Activated T-helper 2 cell treated with anti-CD3 and anti-CD28 coated beads, Interferon-gamma antibody, Interleukin-2, Interleukin-4, amounts not matched to agents 10 μg/mL and 5 μg/mL and 100 μg/mL, durations not matched to agents 14 hours and 24 hours and 36 hours (primary cell): ENCODE data around the gene TAS2R9. TPM values are rescaled to one million over a fixed set of nuclear protein-coding genes. Genes with fewer than 3 reads are reported as not detected.
"Not testable (repeated sequence)": the region's sequence is repeated elsewhere in the genome, so short reads cannot be mapped to it uniquely, and the experiment has no call there.

Experiments used
- DNase-seq: peaks from one replicate; pipeline ENCODE4 v3.0.0; 2021; ENCODE audit warnings: low spot score
- H3K27ac Mint-ChIP-seq: one replicate; pipeline ENCODE4 v1.8.0; 2021; ENCODE audit warnings: mixed read lengths
- H3K27me3 Mint-ChIP-seq: one replicate; pipeline ENCODE4 v1.8.0; 2021; ENCODE audit warnings: low read depth, mixed read lengths
- H3K36me3 Mint-ChIP-seq: one replicate; pipeline ENCODE4 v1.8.0; 2021; ENCODE audit warnings: low read depth, mixed read lengths
- H3K4me1 Mint-ChIP-seq: one replicate; pipeline ENCODE4 v1.8.0; 2021; ENCODE audit warnings: low read depth, mixed read lengths
- H3K4me3 Mint-ChIP-seq: one replicate; pipeline ENCODE4 v1.8.0; 2021; ENCODE audit warnings: low read depth, mild to moderate bottlenecking, moderate library complexity, mixed read lengths
- H3K9me3 Mint-ChIP-seq: one replicate; pipeline ENCODE4 v1.8.0; 2021; ENCODE audit warnings: mixed read lengths
- intact Hi-C: fragments of 100-400 bp; cut with micrococcal nuclease; formaldehyde crosslinking; loops from one replicate; pipeline ENCODE4 v1.15.1; 2023
- total RNA-seq: library from RNA; stranded (reverse); gene quantifications from 2 replicates; pipeline ENCODE4 v1.2.3, GENCODE V29; 2022

The TAS2R9 gene
- total RNA-seq, 1 donor from 2014 or later, result not detected

DNA sequence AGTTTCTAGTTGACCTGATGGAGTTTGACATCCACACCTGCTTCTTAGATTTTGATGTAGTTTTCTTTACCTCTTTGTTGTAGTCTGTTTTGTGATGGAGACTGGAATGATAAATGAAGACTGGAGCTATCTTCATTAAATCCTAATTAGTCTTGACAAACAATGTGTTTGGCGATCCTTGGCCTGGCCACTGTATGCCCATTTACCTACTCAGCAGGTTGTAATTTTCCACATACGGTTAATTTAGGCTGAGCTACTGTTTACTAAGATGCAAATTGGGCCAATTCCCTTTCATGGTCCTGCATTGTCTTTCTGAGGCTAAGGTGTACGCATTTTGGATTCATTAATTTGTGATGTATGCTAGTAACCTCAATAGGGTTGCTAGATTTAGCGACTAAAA is 7.4 kb downstream of the TAS2R9 start, which contains the start of gene TAS2R7:
Gene TAS2R7, minus strand, starts transcription at position 41 of the 400 bp plus-strand sequence. CDS start 57 bp downstream, outside the sequence.
- Mint-ChIP-seq H3K9me3 (no peaks in the 10 kb centered on the region), H3K27ac (no peak within 1 kb of the TSS)
- intact Hi-C loops, result no loop called here

DNA sequence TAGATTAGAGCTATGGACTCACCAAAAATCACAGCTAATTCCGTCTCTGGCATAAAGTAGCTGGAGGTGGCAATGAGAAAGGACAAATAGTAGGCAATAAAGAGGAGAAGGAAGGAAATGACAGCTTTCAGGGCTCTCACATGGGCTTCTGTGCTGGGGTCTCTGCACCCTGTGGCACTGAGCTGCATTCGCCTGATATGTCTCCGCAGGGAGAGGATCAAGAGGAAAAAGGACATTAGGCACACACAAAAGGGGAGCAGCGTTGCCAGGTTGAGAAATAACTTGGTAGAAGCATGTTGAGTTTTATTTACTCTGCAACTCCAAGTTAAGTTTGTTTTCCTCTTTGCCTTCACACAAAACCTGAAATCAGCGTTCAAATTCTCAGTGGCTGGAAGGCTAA is 8.2 kb downstream of the TAS2R9 start:
- DNase-seq, result no peak
- no peak overlapping the region for H3K27ac Mint-ChIP-seq
- H3K4me3 Mint-ChIP-seq, result no peak overlapping the region
- H3K36me3 Mint-ChIP-seq, result no peaks in the 10 kb centered on the region
- no peaks in the 10 kb centered on the region for H3K4me1 Mint-ChIP-seq
- H3K27me3 Mint-ChIP-seq, result peaks cover 23% of the 10 kb centered on the region
- intact Hi-C loops, result no loop called here
- no peaks in the 10 kb centered on the region for H3K9me3 Mint-ChIP-seq

More for the DNA sequence above, 7.4 kb downstream of the TAS2R9 start, which contains the start of gene TAS2R7:
- DNase-seq, result no peak
- Mint-ChIP-seq H3K4me3 (no peak within 1 kb of the TSS), H3K36me3 (no peaks in the 10 kb centered on the region), H3K27me3 (peaks cover 19% of the 10 kb centered on the region), H3K4me1 (no peaks in the 10 kb centered on the region)

DNA sequence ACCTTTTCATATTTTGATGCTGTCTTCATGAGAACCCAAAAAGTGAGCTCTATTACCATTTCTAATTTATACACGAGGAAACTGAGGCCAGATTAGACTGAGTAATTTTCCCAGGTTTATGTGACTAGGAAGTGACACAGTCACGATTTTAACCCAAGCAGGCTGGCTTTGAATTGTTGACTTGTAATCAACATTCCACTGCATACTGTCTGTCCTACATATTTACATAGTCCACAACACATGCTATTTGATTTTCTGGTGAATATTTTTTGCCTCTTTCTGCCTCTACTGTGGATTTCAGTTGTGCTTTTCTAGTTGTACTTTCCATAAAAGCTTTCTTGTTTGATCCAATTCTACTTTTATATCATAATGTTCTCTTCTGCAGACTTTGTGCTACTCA is 15.7 kb downstream of the TAS2R9 start:
- H3K4me1 Mint-ChIP-seq, result no peaks in the 10 kb centered on the region
- H3K4me3 Mint-ChIP-seq, result no peak overlapping the region
- H3K36me3 Mint-ChIP-seq, result no peaks in the 10 kb centered on the region
- H3K9me3 Mint-ChIP-seq, result no peaks in the 10 kb centered on the region
- no peak for DNase-seq
- peaks cover 7% of the 10 kb centered on the region for H3K27me3 Mint-ChIP-seq
- H3K27ac Mint-ChIP-seq, result no peak overlapping the region
- intact Hi-C loops, result no loop called here

DNA sequence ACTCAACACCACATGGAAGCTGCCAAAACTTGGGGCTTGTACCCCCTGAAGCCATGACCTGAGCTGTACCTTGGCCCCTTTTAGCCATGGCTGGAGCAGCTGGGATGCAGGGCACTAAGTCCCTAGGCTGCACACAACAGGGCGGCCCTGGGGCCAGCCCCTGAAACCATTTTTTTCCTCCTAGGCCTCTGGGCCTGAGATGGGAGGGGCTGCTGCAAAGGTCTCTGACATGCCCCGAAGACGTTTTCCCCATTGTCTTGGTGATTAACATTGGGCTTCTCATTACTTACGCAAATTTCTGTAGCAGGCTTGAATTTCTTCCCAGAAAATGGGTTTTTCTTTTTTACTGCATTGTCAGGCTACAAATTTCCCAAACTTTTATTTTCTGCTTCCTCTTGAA is 18.2 kb downstream of the TAS2R9 start:
- H3K27me3 Mint-ChIP-seq, H3K9me3 Mint-ChIP-seq, H3K27ac Mint-ChIP-seq, H3K4me3 Mint-ChIP-seq, H3K36me3 Mint-ChIP-seq, DNase-seq, H3K4me1 Mint-ChIP-seq, intact Hi-C loops: not testable (repeated sequence)

DNA sequence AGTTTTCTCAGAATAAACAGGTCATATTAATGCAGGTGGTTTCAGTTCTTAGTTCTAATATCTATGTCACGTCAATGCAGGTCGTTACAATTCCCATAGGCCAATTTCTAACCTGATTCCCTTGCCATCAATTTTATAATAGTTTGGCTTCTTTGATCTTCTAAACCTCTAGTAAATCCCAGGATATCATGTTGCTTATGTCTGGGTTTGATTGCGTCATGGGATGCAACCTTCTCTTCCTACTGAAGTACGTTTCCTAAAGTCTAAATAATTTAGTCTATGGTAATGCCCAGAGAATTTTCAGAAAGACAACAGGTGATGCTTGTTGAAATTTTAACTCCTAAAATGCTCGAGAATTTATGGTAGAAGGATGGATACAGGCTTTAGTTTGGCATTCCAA is 26.7 kb downstream of the TAS2R9 start:
- Mint-ChIP-seq H3K9me3 (no peaks in the 10 kb centered on the region), H3K36me3 (no peaks in the 10 kb centered on the region), H3K27me3 (peaks cover 6% of the 10 kb centered on the region), H3K27ac (no peak overlapping the region), H3K4me1 (no peaks in the 10 kb centered on the region), H3K4me3 (no peak overlapping the region)
- intact Hi-C loops, result no loop called here
- no peak for DNase-seq

DNA sequence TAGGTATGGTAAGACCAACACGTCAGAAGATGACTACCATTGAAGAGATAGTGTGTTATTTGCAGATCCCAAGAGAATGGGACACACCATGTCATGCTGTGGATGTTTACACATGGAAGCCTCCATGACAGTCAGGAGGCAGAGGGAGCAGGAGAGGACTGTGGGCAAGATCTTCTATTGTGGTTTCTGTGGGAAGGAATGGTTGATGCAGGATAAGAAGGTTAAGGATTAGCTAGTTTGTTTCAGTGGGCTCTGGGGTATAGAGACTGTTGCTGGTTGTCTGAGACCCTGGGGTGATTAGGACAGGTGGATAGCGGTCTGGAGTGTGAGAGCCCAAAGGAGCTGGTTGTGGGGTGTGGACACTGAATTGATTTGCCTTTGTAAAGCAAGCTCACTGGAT is 30.9 kb downstream of the TAS2R9 start:
- Mint-ChIP-seq H3K36me3 (no peaks in the 10 kb centered on the region), H3K4me3 (no peak overlapping the region), H3K4me1 (no peaks in the 10 kb centered on the region), H3K27ac (no peak overlapping the region), H3K27me3 (peaks cover 16% of the 10 kb centered on the region), H3K9me3 (no peaks in the 10 kb centered on the region)
- intact Hi-C loops, result no loop called here
- no peak for DNase-seq

DNA sequence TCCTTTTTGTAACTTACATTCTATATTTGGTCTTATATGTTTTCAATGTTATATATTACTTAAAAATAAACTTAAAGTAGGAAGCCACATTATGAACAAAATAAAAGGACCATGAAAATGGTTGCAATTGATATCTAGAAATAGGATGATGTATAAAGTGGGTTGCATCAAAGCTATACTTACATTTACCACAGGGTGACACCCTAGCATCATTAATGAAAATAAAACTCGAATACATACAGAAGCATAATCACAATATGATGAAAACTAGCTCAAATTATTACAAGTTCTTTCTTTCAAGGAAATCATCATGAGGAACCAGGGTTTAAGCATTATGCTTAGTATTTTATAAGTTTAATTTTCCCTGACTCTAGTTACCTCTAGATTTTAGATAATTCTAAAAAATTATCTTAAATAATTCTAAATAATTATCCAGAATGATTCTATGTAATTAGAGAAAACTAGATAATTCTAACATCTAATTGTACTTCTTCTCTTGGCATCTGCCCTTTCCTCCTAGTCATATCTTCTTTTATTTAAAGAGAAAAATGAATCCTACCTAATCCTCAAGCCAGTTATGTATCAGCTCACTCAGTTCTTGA is 38.7 kb downstream of the TAS2R9 start:
- no peaks in the 10 kb centered on the region for H3K9me3 Mint-ChIP-seq
- intact Hi-C loops, result no loop called here
- DNase-seq, result no peak
- no peak overlapping the region for H3K27ac Mint-ChIP-seq
- H3K4me3 Mint-ChIP-seq, result no peak overlapping the region
- H3K4me1 Mint-ChIP-seq, result no peaks in the 10 kb centered on the region
- no peaks in the 10 kb centered on the region for H3K36me3 Mint-ChIP-seq
- peaks cover 44% of the 10 kb centered on the region for H3K27me3 Mint-ChIP-seq

DNA sequence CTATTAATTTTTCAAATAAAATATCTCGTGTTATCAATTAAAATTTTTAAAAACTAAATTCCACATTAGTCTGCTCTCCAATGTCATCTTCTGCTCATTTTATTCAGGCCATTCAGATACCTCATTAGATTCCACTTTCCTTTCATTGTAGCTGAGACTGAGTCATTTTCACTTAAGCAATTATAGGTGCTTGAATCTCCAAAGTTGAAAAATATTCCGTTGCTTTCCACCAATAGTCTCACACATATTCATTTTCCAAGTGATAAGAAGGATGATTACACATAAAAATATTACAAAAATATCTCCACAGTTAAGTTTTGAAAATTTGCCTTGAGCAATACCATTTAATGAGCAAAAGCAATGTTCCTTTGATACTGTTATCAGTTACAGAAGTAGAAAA is 50.3 kb downstream of the TAS2R9 start:
- Mint-ChIP-seq H3K36me3 (no peaks in the 10 kb centered on the region), H3K9me3 (peaks cover 8% of the 10 kb centered on the region), H3K4me1 (no peaks in the 10 kb centered on the region), H3K4me3 (no peak overlapping the region), H3K27me3 (peaks cover 26% of the 10 kb centered on the region), H3K27ac (no peak overlapping the region)
- intact Hi-C loops, result no loop called here
- no peak for DNase-seq

Other genes with a start within 250 kb of the TAS2R9 start
- gene MAGOHB, start 196.6 kb downstream of the TAS2R9 start, total RNA-seq, result 69.4 and 70.2 TPM in 2 replicates
- gene STYK1, start 136.1 kb downstream of the TAS2R9 start, total RNA-seq, result not detected in 2 replicates
- 146 and 150 TPM in 2 replicates for gene YBX3, start 86.8 kb downstream of the TAS2R9 start, total RNA-seq
- gene TAS2R7, start 7.5 kb downstream of the TAS2R9 start, total RNA-seq, result not detected in 2 replicates
- not detected in 2 replicates for gene TAS2R8, start 2.9 kb downstream of the TAS2R9 start, total RNA-seq
- gene TAS2R10, start 16.2 kb upstream of the TAS2R9 start, total RNA-seq, result not detected in 2 replicates
- 1.6 and 1.7 TPM in 2 replicates for gene PRR4, start 39.3 kb upstream of the TAS2R9 start, total RNA-seq
- 17.2 and 22.3 TPM in 2 replicates for gene PRH1, start 74.1 kb upstream of the TAS2R9 start, total RNA-seq
- 0.74 and 0.84 TPM in 2 replicates for gene TAS2R13, start 99.4 kb upstream of the TAS2R9 start, total RNA-seq
- not detected in 2 replicates for gene PRH2, start 119.1 kb upstream of the TAS2R9 start, total RNA-seq
- gene TAS2R14, start 129.1 kb upstream of the TAS2R9 start, total RNA-seq, result 2.6 and 2.8 TPM in 2 replicates
- 1.0 and 1.1 TPM in 2 replicates for gene TAS2R50, start 176.7 kb upstream of the TAS2R9 start, total RNA-seq
- gene TAS2R20, start 188.1 kb upstream of the TAS2R9 start, total RNA-seq, result 1.5 and 2.5 TPM in 2 replicates
- 3.1 and 3.6 TPM in 2 replicates for gene TAS2R19, start 212.5 kb upstream of the TAS2R9 start, total RNA-seq
- 3.9 and 4.6 TPM in 2 replicates for gene TAS2R31, start 221.2 kb upstream of the TAS2R9 start, total RNA-seq